ENCODE results near the gene ROBO2.

The ROBO2 gene

DNA sequence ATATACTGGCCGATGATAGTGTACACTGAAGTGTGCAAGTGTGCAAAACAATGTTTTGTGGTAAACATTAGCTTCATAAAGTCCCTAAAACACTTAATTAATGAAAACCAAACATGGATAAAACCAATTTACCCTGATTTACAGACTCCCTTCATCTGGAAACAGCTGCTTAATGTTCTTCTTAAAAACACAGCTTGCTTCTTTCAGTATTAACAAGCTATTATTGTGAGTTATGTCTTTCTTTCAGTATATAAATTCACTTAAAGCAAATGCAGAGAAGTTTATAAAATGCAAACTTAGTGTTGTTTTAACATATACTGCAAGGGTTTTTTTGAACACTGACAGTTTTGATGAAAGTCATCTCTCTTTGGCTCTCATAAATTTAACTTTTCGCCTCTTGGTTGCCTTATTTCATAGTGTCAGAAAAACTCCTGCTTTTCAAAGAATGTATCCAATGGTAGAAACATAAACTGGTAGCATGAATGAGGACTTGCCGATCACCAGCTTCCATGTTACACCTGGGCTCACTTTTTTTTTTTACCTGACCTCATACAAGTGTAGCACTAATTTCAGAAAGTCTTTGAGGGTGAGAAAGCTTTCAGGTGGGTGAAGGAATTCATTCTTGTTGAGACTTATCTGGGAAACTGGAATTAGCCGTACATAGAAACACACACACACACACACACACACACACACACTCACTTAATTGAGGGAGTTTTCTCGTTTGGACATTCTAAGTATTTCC, 532.2 kb downstream of the ROBO2 start:
- no peak for DNase-seq (ENCODE audit: low read depth in 2 of 2)

DNA sequence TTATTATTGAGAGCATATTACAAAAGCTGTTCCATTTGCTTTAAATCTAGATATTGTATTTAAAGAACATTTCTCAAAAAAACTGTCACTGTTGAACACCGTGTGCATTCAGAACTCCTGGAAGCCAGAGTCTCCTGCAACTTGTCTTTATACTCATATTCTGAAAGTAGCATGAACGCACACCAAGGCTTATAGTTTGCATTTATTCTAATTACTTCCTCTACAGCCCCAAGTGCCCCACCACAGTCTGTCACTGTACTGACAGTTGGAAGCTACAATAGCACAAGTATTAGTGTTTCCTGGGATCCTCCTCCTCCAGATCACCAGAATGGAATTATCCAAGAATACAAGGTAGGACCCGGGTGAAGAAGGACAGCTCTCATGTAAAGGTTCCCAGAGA, 537.4 kb downstream of the ROBO2 start:
- no peak for DNase-seq (ENCODE audit: low read depth in 2 of 2)

DNA sequence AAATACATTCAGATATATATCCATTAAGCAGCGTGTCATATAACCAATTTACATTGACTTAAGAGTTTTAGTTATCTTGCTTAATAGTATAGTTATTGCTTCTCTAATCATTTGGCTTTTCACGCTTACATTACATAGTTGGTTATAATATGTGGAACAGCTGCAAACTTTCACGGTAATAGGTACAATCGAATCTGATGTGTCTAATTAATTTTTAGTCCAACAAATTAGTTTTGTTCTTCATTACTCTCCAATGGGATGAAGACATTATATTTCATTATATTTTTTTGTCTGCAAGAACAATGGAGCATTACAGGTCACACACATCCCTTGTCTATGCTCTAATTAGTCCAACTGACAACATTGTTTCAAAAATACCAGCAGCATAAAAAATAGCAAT, 546.3 kb downstream of the ROBO2 start:
- no peak for DNase-seq (ENCODE audit: low read depth in 2 of 2)

DNA sequence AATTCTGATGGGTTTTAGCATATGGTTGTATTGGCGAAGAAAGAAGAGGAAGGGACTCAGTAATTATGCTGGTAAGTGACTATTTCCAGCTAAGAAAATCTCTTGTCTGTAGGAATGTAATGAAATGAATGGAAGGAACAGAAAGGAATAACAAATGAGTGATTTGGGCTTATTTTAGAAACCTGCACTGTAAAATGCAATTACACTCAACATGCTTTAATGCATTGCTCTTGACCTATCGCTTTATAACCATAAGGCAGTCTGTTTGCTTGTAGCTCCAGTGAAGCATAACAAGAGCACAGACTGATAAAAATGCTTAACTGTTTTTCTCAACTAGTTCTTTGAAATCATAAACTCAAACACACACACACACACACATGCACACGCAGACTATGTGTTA, 549.0 kb downstream of the ROBO2 start:
- DNase-seq (ENCODE audit: low read depth in 2 of 2) = no peak

DNA sequence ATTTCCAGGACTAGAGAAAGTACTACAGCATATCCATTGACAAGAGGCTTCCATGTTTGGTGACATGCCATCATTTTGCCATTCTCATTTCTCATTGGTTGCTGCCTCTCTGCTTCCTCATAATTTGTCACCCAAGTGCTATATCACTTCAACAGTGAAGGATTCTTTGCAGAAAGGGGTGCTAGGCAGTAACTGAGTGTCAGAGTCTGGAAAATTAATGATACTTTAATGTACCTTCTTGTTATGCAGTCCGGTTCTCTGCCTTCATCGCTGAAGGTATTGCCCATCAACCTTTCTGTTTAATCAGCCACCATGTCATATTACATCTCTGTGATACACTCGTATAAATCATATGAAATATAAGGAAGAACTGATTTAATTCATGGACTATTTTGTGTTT, 550.3 kb downstream of the ROBO2 start:
- DNase-seq (ENCODE audit: low read depth in 2 of 2) = no peak

DNA sequence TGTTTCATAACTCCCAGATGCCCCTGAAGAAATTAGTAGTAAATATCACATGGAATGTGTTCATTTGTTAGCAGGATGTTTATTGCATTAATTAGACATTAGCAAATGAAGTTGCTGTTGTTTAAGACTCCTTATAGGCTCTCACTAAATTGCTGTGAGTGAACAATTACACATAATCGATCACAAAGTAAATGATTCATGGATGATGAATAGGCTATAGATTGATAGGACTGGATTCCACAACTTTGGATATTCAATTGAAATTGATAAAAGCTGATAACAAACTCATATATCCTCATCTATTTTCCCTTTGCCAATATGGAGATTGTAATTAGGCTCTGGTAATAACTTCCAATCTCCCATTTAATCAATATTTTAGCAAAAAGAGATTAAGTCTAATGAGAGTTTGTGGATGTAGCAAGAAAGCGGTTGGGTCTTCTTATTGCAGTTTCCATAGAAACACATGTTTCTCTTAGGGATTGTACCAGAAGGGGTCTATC, 555.5 kb downstream of the ROBO2 start:
- DNase-seq (ENCODE audit: low read depth in 2 of 2) = no peak

DNA sequence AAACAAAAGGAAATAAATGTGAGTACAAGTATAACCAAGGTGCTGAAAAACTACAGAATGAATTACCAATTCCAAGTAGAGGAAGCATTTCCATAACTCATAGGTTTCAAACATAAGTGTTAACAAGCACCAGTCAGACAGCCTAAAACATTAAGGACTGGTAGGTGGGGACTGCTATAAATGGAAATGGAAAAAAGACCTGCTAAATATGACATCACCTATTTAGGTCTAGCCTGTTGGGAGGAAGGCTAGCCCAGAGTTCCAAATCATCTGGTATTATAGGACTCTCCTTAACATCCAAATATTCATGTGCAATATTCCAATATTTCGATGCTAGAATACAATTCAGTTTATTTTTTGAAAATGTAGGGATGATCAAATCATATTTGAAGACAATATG, 560.0 kb downstream of the ROBO2 start:
- no peak for DNase-seq (ENCODE audit: low read depth in 2 of 2)

DNA sequence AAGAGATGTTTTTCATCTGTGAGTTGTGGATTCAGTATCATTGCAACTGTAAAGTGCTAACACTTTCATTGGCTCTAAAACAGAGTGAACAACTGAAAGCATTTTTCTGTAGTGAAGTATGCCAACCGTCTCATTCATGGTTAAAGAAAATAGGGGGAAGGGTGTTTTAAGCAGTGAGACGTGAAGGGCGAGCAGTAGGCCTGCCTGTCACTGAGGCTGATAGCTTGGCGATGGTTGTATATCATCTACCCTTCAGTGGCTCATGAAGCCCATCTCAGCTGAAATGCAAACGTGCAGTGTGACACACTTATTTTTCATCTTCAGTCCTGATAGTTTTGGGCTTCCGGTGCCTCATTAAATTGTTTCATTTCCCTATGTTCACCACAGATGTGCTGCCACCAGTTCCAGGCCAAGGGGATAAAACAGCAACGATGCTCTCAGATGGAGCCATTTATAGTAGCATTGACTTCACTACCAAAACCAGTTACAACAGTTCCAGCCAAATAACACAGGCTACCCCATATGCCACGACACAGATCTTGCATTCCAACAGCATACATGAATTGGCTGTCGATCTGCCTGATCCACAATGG, 562.0 kb downstream of the ROBO2 start:
- DNase-seq (ENCODE audit: low read depth in 2 of 2) = no peak

DNA sequence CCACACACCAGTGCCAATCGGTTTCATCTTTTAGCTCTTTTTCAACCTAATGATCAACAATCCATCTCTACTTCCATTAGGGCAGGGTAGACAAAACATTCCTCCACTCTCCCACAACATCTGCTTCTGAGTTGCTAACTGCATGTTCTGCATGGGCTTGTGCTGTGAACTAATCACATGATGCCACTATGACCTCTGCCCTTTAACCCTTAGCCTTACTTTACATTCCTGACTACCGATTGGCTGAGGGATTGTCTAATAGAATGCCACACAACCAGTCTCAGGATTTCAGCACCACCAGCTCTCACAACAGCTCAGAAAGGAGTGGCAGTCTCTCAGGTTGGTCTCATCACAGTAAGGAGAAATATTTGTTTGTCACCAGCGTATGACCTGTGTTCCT, 562.8 kb downstream of the ROBO2 start:
- DNase-seq (ENCODE audit: low read depth in 2 of 2) = no peak

DNA sequence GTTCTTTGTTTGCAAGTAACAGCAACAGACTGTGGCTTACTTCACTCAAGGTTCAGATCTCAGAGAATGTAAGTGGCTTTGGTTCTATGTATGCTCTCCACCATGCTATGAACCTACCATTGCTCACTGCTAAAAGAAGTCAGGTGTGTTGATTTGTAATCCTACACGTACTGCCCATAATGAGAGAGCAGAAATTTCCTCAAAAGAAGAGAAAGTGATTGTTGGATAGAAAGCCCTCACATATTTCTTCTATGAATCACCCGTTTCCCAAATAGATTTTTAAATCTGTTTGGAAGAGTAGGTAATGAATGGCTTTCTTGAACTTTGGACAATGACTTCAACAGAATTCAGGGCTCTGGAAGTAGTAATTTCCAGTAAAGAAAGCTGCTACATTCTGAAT, 565.4 kb downstream of the ROBO2 start:
- no peak for DNase-seq (ENCODE audit: low read depth in 2 of 2)

DNA sequence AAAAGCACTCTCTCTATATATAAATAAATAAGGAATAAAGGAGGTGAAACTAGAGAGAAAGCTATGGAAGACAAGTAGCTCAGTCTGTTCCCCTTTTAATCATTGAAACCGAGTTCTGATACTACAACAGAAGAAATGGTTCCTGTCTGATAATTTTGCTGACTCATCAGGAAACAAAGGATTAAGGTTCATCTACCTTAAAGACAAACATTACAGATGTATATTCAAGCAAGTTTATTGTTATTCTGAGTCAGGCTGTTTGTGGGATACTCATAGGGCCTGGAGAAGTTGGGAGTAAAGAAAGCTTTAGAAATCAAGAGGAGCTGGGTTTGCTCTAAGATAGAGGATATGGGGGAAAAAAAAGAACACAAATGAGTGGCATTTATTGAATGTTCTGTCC, 566.0 kb downstream of the ROBO2 start:
- DNase-seq (ENCODE audit: low read depth in 2 of 2) = no peak

DNA sequence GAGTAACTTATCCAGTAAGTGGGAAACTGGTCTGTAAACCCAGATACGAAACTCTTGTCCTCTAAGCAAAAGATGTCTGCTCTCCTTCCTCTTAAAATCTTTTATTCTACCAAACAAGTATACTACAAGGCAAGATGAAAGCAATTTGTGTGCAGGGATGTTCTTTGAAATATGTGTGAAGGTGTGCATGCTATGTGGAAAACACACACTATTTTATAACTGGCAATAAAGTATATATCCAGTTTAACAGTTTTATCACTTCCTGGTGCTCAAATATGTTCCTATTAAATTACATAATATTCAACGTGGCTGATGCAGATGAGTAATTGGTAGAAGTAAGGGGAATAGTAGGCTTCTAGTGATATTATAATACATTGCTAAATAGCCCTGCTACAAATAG, 566.5 kb downstream of the ROBO2 start:
- DNase-seq (ENCODE audit: low read depth in 2 of 2) = no peak

DNA sequence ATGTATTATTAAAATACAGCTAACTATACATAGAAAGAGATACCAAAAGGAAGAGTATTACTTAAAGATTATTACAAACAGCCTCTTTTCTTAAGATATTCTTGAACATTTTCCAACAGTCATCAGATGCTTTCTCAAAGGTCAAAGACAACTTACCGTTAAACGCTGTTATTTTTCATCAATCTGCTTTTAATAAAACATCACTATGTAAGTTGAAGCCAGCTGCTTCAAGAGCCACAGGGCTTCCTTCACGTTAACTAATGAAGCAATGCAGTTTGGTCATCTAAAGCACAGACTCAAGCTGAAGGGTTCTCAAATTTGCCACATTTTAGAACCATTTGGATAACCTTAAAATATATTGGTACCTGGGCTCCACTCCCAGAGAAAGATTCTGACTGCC, 578.8 kb downstream of the ROBO2 start:
- DNase-seq (ENCODE audit: low read depth in 2 of 2) = no peak

DNA sequence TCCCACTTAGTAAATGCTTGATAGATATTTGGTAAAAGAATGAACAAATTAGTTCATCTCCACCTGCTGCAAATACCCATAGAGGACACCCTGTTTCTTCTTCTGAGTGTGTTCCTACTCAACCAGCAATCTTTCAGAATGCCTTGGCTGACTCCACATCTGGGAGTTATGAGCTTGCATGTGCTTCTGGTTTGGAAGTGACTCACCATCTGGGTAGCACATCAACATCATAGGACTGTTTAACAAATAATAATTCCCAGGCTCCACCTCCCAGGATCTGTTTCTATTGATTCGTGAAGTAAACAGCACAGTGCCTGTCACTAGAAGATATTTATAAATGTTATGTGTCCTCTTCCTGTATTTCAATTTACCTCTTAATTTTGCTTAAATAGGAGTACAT, 580.1 kb downstream of the ROBO2 start:
- no peak for DNase-seq (ENCODE audit: low read depth in 2 of 2)

DNA sequence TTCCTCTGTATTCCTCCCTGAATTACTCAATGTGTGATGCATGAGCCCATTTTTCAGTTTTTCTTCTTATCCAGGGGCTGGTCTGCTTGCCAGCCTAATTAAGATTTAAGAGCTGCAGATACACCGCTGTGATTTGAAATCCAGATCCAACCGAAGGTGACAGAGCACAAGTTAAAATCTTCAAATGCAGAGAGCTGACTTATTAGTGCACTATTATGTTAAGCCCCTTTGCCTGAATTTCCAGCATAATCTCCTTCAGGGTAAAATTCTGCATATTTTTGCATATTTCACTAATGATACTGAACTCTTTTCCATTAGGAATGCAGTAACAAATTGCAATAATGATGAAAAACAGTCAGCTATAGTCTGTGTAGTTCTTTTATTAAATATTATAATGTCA, 583.6 kb downstream of the ROBO2 start:
- DNase-seq (ENCODE audit: low read depth in 2 of 2) = no peak

DNA sequence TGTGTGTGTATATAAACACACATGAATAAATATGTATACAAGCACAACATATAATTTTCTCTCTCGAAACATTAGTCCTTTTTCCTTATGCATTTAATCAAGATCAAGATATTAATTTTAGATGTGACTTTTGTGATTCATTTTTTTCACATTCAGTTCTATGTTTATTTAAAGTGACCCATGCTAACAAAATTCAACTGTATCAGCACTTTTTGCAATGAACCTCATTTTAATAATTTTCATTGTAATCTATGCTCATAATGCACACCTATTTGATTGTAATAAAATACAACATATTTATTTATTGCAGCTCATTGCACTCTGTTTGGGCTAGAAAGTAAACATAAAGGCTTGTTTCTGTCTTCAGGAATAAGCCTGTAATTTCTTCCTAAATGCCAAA, 586.3 kb downstream of the ROBO2 start:
- no peak for DNase-seq (ENCODE audit: low read depth in 2 of 2)

DNA sequence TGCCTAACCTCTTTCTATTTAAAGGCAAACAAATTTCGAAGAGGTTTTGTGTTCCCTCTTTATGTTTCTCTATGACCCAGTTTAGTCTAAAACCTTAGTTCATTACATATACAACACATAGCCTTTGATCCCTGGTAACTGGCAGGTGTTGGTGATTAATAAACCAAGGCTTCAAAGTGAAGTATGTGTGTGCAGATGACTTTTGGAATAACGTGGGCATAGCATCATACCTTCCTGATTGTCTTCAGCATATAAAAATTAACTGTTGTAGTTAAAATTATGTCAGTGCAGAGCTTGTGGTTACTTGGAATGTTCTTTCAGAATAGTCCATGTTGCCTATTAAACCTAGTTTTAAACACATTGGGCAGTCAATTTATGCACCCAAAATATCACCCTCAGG, 608.3 kb downstream of the ROBO2 start:
- DNase-seq (ENCODE audit: low read depth in 2 of 2) = no peak

DNA sequence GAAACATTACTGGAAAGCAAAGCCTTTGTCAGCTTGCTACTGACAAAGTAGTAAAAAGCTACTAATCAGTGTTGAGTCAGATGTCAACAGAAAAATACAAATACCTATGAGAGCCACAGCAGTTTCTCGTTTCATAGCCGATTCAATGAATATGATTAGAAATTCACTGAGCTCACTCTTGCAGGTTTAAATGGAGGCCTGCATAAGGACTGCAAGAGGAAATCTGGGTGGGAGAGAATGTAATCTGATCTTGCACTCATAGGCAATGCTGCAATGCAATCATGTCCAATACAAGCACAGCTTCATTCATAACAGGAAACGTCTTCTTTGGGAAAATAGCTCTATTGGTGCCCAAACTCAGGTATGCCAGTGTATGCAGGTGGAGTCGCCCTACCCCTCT, 608.8 kb downstream of the ROBO2 start:
- DNase-seq (ENCODE audit: low read depth in 2 of 2) = no peak

DNA sequence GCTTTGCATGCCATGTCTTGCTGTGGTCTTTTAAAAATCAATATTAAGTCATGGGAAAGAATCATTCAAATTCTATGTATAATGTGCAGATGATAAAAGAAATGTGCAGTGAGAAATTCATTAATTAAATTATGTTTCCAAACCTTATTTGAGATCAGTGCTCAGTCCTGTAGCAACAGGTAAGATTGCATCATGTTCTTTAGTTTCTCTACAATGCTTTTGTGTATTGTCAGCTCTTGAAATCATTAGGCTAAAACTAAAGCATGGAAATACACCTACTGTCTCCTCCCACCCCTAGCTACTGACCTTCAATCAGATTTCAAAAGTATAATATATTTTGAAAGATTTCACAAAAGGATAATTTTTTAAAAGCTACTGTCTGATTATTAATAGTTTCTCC, 612.7 kb downstream of the ROBO2 start:
- no peak for DNase-seq (ENCODE audit: low read depth in 2 of 2)

DNA sequence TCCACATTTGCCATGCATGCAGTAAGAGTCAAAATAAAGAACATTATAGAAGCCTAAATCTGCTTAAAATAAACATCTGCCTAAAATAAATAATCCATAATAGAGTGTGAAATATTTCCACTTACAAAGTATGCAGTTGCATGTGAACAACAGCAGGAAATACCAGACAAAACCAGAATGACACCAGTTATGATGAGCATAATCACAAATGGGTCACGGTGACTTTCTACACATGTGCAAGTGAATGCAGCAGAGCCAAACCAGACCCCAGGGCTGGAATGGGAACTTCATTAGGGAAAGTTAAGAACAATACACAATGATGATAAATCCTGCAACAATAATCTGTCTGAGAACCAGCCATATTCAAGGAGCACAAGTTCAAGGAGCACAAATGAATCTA, 615.5 kb downstream of the ROBO2 start:
- no peak for DNase-seq (ENCODE audit: low read depth in 2 of 2)

DNA sequence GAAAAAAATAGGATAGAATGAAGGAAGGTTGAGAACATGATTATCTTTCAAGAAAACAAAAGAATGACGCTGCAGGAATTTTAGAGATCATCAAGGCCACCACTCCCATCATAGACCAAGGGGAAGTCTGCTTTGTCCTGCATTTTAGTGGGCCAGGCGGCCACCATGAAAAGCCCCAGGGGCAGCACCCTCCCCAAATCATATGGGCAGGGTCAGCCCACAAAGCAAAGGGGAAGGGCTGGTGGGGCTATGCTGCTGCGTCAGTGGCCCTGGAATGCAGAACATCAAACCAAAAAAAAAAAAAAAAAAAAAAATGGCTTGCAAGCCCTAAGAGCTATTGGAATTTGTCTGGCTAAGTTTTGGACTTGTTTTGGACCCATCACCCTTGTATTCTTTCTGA, 620.8 kb downstream of the ROBO2 start:
- DNase-seq (ENCODE audit: low read depth in 2 of 2) = no peak

DNA sequence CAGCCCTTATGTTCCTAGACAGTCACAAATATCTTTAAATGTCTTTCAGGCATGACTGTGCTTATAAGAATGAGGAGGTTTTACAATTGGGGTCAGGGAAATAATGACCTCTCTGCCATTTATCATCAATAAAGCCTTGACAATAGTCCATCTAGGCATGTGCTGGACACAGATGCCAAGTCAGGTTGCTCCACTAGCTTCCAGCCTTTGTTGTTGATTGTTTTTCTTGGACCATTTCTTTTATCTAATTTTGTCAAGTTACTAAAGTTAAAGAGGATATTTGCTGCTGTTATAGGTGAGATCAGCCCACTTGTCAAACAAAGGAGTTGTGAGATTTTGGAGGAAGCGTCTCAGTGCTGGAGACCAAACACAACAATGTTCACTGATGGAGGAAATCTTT, 628.0 kb downstream of the ROBO2 start:
- no peak for DNase-seq (ENCODE audit: low read depth in 2 of 2)

DNA sequence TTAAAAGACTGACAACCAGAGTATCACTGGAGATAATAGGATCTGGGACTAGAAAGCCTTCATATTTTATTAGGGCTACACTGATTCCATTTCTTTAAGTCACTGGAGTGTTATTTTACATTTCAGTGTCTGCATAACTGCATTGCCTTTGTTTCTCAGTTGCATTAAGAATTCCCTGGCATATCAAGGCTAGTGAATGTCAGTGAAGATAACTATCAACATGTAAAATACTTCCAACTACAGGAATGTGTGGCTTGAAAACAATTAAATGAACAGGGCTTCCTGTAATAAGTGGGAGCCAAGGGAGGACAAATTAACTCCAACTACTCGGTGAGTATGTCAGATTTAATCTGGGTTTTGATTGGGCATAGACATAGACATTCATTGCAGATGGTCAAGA, 628.5 kb downstream of the ROBO2 start:
- no peak for DNase-seq (ENCODE audit: low read depth in 2 of 2)

DNA sequence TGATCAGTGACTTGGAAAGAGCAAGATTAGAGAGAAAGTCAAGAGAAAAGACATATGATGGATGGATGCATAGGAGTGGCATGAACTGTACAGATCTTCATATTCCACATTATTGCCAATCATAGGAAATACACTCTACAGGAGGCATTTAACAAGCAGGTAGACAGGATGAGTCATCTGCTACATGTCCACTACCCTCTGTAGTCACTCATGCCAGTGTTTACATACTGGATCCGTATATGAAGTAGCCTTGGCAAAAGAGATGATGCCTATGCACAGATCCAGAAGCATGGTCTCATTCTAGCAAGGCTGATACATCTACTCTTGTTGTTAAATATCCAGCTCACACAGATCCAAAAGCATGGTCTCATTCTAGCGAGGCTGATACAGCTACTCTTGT, 632.1 kb downstream of the ROBO2 start:
- no peak for DNase-seq (ENCODE audit: low read depth in 2 of 2)

Data from stimulated activated CD8-positive, alpha-beta memory T cell treated with anti-CD3 and anti-CD28 coated beads, Interleukin-2, amount 100 ng/mL, for 1 hour (primary cell).